Neural progenitor cell (in vitro differentiated cells): Measurements from ENCODE around the gene SLC13A4.

Experiments
- EZH2 ChIP-seq: fragments of 200-600 bp; sonication (generic); IDR thresholded peaks from 2 replicates; pipeline ENCODE4 v1.6.1; 2017; ENCODE audit warnings: antibody characterized with exemption, mild to moderate bottlenecking, moderate library complexity
- EZH2phosphoT487 ChIP-seq: fragments of 200-600 bp; sonication (generic); IDR thresholded peaks from 2 replicates; pipeline ENCODE4 v1.6.1; 2017; ENCODE audit warnings: antibody characterized with exemption
- TF ChIP-seq, protein P1 (sequence below): fragments of 200-600 bp; sonication (generic); IDR thresholded peaks from 2 replicates; pipeline ENCODE4 v1.5.1; 2017; ENCODE audit warnings: antibody characterized with exemption, mild to moderate bottlenecking

- TF ChIP-seq, protein P1, sequence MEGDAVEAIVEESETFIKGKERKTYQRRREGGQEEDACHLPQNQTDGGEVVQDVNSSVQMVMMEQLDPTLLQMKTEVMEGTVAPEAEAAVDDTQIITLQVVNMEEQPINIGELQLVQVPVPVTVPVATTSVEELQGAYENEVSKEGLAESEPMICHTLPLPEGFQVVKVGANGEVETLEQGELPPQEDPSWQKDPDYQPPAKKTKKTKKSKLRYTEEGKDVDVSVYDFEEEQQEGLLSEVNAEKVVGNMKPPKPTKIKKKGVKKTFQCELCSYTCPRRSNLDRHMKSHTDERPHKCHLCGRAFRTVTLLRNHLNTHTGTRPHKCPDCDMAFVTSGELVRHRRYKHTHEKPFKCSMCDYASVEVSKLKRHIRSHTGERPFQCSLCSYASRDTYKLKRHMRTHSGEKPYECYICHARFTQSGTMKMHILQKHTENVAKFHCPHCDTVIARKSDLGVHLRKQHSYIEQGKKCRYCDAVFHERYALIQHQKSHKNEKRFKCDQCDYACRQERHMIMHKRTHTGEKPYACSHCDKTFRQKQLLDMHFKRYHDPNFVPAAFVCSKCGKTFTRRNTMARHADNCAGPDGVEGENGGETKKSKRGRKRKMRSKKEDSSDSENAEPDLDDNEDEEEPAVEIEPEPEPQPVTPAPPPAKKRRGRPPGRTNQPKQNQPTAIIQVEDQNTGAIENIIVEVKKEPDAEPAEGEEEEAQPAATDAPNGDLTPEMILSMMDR, result no peak
- TF ChIP-seq EZH2phosphoT487 (no peak), EZH2 (no peak)
These were observed 15.2 kb downstream of the SLC13A4 start for GRCh38 chr7:135712796-135713195.
